Lower lobe of right lung (tissue), 2 donors: ENCODE measurements around the gene FRMD7. TPM values are rescaled to one million over a fixed set of nuclear protein-coding genes. Genes with fewer than 3 reads are reported as not detected.

Source experiments
- ATAC-seq, 2 donors: fragments of 200-7000 bp; cut with Tn5 transposase; one replicate each; pipeline ENCODE4 v1.9.1; 2020 to 2022; ENCODE audit warnings: mild to moderate bottlenecking in 2 of 2, moderate library complexity in 2 of 2
- DNase-seq: peaks from one replicate; pipeline ENCODE4 v3.0.0-alpha.2; 2020
- H3K27ac ChIP-seq: fragments of 200-600 bp; one replicate; pipeline ENCODE4 v1.8.0; 2022
- H3K27me3 ChIP-seq: fragments of 200-600 bp; one replicate; pipeline ENCODE4 v1.8.0; 2022; ENCODE audit warnings: low read depth
- H3K36me3 ChIP-seq: fragments of 200-600 bp; one replicate; pipeline ENCODE4 v1.8.0; 2022; ENCODE audit warnings: mild to moderate bottlenecking
- H3K4me1 ChIP-seq: fragments of 200-600 bp; one replicate; pipeline ENCODE4 v1.8.0; 2022
- H3K4me3 ChIP-seq: fragments of 200-600 bp; one replicate; pipeline ENCODE4 v1.8.0; 2022; ENCODE audit warnings: mild to moderate bottlenecking
- H3K9me3 ChIP-seq: fragments of 200-600 bp; one replicate; pipeline ENCODE4 v1.8.0; 2022
- intact Hi-C: fragments of 100-400 bp; cut with DNase I; formaldehyde crosslinking; loops from one replicate; pipeline ENCODE4 v1.11.0; 2022
- total RNA-seq: library from RNA; stranded (reverse); fragmentation: NEBNext Ultra II Directional; extraction: Animal tissue kit (Norgen Biotek cat#: 25700); gene quantifications from one replicate; pipeline ENCODE4 v1.2.1, GENCODE V29; 2021
- TF ChIP-seq, protein P1 (sequence below): fragments of 200-600 bp; IDR thresholded peaks from one replicate; pipeline ENCODE4 v1.8.0; 2022; ENCODE audit warnings: antibody characterized with exemption, mild to moderate bottlenecking
- donor health status: DM: no; HTN: yes; CAD: no; lungs with severe emphysema.

FRMD7 gene
- total RNA-seq, 1 donor from 2014 or later = not detected

DNA sequence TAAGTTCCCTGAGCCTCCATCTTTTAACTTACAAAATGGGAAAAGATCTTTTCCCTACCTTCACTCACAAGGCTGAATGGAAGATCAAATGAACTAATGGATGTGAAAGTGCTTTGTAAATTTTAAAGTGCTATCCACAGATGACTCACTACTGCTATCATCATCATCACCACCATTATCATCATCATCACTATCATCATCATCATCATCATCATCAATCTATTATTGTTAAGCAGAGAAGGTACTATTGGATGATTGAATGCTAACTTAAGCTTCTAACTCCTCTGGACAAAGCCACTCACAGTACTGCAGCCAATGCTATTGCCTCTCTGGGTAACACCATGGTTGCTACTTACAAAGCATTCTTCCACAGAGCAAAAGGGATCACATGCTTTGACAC lies 1.9 kb downstream of the FRMD7 start:
- intact Hi-C loops = no loop called here
- Histone ChIP-seq H3K4me1 (no peaks in the 10 kb centered on the region), H3K9me3 (no peaks in the 10 kb centered on the region), H3K36me3 (no peaks in the 10 kb centered on the region), H3K27me3 (no peaks in the 10 kb centered on the region), H3K4me3 (no peak overlapping the region), H3K27ac (no peak overlapping the region)
- TF ChIP-seq, protein P1, sequence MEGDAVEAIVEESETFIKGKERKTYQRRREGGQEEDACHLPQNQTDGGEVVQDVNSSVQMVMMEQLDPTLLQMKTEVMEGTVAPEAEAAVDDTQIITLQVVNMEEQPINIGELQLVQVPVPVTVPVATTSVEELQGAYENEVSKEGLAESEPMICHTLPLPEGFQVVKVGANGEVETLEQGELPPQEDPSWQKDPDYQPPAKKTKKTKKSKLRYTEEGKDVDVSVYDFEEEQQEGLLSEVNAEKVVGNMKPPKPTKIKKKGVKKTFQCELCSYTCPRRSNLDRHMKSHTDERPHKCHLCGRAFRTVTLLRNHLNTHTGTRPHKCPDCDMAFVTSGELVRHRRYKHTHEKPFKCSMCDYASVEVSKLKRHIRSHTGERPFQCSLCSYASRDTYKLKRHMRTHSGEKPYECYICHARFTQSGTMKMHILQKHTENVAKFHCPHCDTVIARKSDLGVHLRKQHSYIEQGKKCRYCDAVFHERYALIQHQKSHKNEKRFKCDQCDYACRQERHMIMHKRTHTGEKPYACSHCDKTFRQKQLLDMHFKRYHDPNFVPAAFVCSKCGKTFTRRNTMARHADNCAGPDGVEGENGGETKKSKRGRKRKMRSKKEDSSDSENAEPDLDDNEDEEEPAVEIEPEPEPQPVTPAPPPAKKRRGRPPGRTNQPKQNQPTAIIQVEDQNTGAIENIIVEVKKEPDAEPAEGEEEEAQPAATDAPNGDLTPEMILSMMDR = no peak
- no peak for DNase-seq
- no peak for ATAC-seq

DNA sequence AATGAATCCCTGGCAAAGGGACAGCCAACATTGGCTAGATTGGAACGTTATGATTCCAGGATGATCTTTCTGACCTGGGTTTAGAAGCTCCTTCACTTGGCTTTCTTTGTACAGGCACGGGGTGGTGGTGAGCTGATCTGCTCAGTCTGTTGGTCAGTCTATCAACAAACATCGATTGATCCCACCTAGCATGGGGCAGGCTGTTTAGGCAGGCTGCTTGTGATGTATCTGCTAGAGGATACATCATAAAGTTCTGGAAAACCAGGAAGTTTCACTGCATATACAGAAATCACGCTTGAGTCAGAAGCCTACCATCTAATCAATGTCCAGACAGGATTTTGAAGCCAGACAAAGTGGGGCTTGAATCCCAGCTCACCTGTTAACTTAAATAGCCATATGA lies 6.9 kb downstream of the FRMD7 start:
- intact Hi-C loops = no loop called here
- no peaks in the 10 kb centered on the region for H3K9me3 ChIP-seq
- no peak overlapping the region for H3K27ac ChIP-seq
- H3K36me3 ChIP-seq = no peaks in the 10 kb centered on the region
- no peaks in the 10 kb centered on the region for H3K4me1 ChIP-seq
- no peaks in the 10 kb centered on the region for H3K27me3 ChIP-seq
- DNase-seq (no peak), ATAC-seq (no peak)
- TF ChIP-seq, protein P1 = no peak
- no peak overlapping the region for H3K4me3 ChIP-seq

DNA sequence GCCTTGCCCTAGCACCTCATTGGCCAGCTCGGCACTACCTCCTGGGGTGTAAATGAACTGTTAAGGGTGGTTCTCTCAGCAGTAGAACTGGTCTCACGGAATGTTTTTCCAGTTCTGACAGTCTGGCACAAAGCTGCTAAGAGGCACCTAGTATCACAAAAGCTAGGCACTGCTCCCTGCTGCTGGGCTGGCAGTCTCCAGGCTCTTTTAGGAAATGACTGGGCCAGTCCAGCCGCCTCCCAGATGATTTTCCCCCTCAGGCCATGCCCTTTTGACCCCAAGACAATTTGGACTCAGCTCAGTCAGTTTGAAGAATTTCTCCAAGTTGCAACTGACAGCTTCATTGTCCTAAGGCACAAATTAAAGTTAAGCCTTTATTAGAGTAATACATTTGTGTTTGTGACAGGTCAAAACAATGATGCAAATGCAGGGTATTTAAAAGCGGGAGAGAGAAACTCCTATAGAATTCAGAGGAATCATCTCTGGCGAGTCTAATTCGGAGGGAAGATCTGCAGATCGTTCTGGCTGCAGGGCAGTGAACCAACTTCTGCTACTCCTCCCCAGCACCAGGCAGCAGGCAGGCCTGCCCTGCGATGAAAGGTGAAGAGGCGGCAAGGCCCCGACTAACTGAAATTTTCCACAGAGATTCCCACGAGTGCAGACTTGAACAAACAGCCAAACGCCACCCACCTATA lies 7.9 kb downstream of the FRMD7 start:
- H3K36me3 ChIP-seq = no peaks in the 10 kb centered on the region
- H3K4me1 ChIP-seq = no peaks in the 10 kb centered on the region
- H3K9me3 ChIP-seq = no peaks in the 10 kb centered on the region
- H3K27me3 ChIP-seq = no peaks in the 10 kb centered on the region
- intact Hi-C loops = no loop called here
- TF ChIP-seq, protein P1 = no peak
- H3K27ac ChIP-seq = no peak overlapping the region
- no peak overlapping the region for H3K4me3 ChIP-seq
- DNase-seq = no peak
- no peak for ATAC-seq

DNA sequence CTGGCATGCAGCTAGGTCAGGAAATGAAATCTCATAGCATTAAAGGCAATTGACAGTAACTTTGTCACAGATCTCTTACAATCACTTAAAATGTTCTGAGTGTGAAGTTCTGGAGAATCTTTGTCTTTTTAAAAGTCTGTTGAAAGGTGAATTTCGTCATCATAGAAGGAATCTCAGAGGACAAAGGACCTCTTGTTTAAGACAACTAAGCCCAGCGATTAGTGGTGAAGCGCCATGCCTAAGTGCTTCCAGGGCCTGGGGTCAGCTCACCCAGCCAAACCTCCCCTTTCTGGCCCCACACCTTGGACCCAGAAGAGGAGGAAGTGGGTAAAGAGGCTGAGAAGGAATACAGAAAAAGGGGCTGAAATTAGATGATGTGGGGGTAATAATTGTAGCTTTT lies 8.5 kb downstream of the FRMD7 start:
- H3K27ac ChIP-seq = no peak overlapping the region
- H3K4me1 ChIP-seq = no peaks in the 10 kb centered on the region
- DNase-seq (no peak), ATAC-seq (no peak)
- no peaks in the 10 kb centered on the region for H3K27me3 ChIP-seq
- intact Hi-C loops = no loop called here
- TF ChIP-seq, protein P1 = no peak
- H3K9me3 ChIP-seq = no peaks in the 10 kb centered on the region
- H3K4me3 ChIP-seq = no peak overlapping the region
- H3K36me3 ChIP-seq = no peaks in the 10 kb centered on the region

DNA sequence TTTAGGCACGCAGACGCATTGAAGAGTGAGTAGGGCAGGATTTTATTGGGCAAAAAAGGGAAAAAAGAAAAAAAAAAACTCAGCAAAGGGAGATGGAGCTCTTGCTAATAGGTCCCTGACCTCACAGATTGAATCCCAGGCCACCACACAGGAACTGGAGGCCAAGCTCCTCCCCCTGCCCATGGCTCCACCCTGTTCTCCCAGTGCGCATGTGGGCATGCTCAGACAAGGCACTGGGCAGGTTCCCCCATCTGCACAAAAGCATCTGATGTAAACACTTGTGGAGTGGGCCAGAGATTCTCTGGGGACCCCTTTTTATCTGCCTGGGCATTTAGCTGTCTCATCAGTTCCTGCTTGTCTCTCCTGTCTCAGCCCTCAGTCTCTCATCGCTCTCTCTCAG lies 9.5 kb downstream of the FRMD7 start:
- Histone ChIP-seq H3K4me1 (no peaks in the 10 kb centered on the region), H3K27me3 (no peaks in the 10 kb centered on the region), H3K9me3 (no peaks in the 10 kb centered on the region), H3K27ac (no peak overlapping the region), H3K36me3 (no peaks in the 10 kb centered on the region), H3K4me3 (no peak overlapping the region)
- ATAC-seq (no peak), DNase-seq (no peak)
- intact Hi-C loops = no loop called here
- TF ChIP-seq, protein P1 = no peak
